Femur (tissue), 1 donor: ENCODE data around the gene RFX3.

Source experiments
- DNase-seq: peaks from one replicate; pipeline ENCODE4 v3.0.0-alpha.2; 2017

Gene RFX3

GRCh38 chr9:3525836-3526164 lies at the start of gene RFX3:
TSS of gene RFX3 (minus strand) at chr9:3526001. CDS start at chr9:3395588, 130,413 bp downstream.
- peak; percentile 97 for DNase-seq

- no peak for DNase-seq
Observed at GRCh38 chr9:3571500-3571899, 45.7 kb upstream of the RFX3 start.

- DNase-seq: no peak
Observed at GRCh38 chr9:3569529-3569928, 43.7 kb upstream of the RFX3 start.

- no peak for DNase-seq
Observed at GRCh38 chr9:3567988-3568387, 42.2 kb upstream of the RFX3 start.

GRCh38 chr9:3553076-3553765 lies 27.4 kb upstream of the RFX3 start:
- no peak for DNase-seq

- DNase-seq: no peak
Observed at GRCh38 chr9:3549225-3549624, 23.4 kb upstream of the RFX3 start.

- no peak for DNase-seq
Observed at GRCh38 chr9:3548648-3549047, 22.8 kb upstream of the RFX3 start.

GRCh38 chr9:3541206-3541605 lies 15.4 kb upstream of the RFX3 start:
- DNase-seq: no peak

GRCh38 chr9:3534614-3535404 lies 9.0 kb upstream of the RFX3 start:
- DNase-seq: no peak

GRCh38 chr9:3532158-3532557 lies 6.4 kb upstream of the RFX3 start:
- no peak for DNase-seq

- no peak for DNase-seq
Observed at GRCh38 chr9:3528451-3528850, 2.6 kb upstream of the RFX3 start.

- DNase-seq: peak; percentile 51
Observed at GRCh38 chr9:3526997-3527940, 1.5 kb upstream of the RFX3 start.

- DNase-seq: peak; percentile 94
Observed at GRCh38 chr9:3526165-3526996, 580 bp upstream of the RFX3 start.

- DNase-seq: no peak
Observed at GRCh38 chr9:3525096-3525835, 535 bp downstream of the RFX3 start.

- no peak for DNase-seq
Observed at GRCh38 chr9:3521966-3522365, 3.8 kb downstream of the RFX3 start.

GRCh38 chr9:3520564-3520963 lies 5.2 kb downstream of the RFX3 start:
- no peak for DNase-seq

- no peak for DNase-seq
Observed at GRCh38 chr9:3517377-3518048, 8.3 kb downstream of the RFX3 start.

GRCh38 chr9:3516667-3517330 lies 9.0 kb downstream of the RFX3 start:
- no peak for DNase-seq

GRCh38 chr9:3515405-3515804 lies 10.4 kb downstream of the RFX3 start:
- no peak for DNase-seq

- no peak for DNase-seq
Observed at GRCh38 chr9:3514786-3515185, 11.0 kb downstream of the RFX3 start.
